LoVo (cell line): Measurements from ENCODE around the gene NFE2L3.
"Not testable (repeated sequence)": the region's sequence is repeated elsewhere in the genome, so short reads cannot be mapped to it uniquely, and the experiment has no call there.

Source experiments
- DNase-seq: peaks from one replicate; pipeline ENCODE4 v3.0.0-alpha.2; 2016; ENCODE audit warnings: low spot score

NFE2L3 gene, protein sequence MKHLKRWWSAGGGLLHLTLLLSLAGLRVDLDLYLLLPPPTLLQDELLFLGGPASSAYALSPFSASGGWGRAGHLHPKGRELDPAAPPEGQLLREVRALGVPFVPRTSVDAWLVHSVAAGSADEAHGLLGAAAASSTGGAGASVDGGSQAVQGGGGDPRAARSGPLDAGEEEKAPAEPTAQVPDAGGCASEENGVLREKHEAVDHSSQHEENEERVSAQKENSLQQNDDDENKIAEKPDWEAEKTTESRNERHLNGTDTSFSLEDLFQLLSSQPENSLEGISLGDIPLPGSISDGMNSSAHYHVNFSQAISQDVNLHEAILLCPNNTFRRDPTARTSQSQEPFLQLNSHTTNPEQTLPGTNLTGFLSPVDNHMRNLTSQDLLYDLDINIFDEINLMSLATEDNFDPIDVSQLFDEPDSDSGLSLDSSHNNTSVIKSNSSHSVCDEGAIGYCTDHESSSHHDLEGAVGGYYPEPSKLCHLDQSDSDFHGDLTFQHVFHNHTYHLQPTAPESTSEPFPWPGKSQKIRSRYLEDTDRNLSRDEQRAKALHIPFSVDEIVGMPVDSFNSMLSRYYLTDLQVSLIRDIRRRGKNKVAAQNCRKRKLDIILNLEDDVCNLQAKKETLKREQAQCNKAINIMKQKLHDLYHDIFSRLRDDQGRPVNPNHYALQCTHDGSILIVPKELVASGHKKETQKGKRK

DNA sequence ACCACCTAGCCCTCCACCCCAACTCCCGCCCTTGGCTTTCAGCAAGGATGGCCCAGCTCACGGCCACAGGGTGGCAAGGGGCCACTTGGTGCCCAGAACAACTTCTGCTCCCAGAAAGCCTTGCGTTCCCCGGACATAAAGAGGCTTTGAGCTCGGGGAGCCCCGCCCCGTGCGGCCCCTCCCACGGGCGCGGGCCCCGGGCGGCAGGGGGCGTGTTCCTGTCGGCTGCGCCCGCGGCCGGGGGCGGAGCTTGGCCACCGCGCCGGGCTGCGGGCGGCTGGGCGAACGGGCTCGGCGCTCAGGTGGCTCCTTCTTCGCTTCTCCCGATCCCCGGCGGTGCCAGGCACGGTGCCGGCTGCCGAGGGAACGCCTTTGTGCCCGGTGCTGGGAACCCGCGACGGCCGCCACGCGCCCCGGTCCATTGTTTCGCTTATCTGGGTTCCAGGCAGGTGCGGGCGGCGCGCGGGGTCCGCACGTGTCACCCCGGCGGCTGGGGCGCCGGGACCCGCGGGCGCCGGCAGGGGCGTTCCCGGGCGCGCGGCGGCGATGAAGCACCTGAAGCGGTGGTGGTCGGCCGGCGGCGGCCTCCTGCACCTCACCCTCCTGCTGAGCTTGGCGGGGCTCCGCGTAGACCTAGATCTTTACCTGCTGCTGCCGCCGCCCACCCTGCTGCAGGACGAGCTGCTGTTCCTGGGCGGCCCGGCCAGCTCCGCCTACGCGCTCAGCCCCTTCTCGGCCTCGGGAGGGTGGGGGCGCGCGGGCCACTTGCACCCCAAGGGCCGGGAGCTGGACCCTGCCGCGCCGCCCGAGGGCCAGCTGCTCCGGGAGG, at the start of gene NFE2L3:
Gene NFE2L3, plus strand, starts transcription at position 246 of the 829 bp plus-strand sequence. Its CDS starts 301 bp downstream, at position 547.
- DNase-seq: peak; percentile 95

DNA sequence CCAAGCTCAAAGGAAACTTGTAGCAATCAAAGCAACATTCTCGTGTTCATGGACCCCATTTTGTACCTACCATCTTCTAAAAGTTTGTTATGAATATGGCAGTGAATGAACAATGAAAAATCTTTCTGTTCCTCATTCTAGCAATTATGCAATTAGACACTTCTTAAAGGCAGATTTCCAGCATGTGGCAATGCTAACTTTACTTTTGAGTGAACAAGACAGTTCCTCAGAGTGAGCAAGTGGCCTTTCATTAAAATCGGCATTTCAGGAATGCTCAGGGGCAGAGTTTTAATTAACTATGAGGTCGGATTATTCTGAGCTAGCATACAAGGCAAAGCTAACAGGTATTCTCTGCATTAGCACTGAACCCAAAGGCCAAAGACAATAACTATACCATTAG, 48.4 kb upstream of the NFE2L3 start:
- DNase-seq: no peak

DNA sequence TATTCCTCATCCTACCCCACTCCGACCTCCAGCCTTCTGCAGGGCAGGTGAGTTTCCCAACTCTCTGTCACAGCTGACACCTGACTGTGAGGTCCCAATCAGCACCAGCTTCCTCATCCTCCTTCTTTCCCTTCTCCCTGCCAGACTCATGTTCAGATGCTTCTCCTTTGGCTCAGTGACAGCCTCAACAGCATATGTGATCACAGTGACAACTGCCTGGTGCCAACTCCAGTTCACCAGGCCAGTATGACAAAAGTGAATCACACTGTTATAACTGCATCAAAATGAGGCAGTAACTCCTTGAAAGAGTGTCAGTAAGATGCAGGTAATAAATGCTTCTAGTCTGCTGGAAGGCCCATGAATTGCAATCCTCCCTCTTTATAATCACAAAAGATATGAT, 46.8 kb upstream of the NFE2L3 start:
- DNase-seq: no peak

DNA sequence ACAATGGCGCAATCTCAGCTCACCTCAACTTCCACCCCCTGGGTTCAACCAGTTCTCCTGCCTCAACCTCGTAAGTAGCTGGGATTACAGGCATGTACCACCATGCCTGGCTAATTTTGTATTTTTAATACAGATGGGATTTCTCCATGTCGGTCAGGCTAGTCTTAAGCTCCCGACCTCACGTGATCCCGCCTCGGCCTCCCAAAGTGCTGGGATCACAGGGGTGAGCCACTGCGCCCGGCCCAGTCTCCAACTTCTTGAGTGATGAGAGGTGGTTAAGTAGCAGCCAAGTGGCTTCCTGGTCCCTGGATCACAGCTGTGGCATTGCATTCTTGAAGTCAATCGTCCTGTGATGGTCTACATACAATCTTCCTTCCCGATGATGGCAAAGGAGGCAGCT, 46.1 kb upstream of the NFE2L3 start:
- DNase-seq: no peak

DNA sequence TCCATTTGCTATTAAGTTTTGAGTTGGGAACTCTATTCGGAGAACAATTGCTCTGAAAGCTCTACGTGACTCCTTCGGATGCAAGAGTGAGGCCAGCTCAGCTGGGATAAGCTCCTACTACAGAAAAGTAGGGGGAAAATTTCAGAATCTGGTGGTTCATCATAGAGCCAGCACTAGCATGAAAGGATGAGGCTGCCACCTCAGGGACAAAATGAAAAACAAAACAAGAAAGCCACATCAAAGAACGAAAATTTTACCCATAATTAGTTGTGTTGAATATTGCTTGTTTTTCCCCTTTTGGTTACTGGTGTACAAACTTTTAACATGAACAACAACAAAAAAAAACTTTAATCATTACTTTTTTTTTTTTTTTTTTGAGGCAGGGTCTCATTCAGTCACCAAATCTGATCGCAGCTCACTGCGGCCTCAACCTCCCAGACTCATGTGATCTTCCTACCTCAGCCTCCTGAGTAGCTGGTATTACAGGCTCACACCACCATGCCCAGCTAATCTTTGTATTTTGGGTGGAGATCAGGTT, 39.7 kb upstream of the NFE2L3 start:
- DNase-seq: no peak

DNA sequence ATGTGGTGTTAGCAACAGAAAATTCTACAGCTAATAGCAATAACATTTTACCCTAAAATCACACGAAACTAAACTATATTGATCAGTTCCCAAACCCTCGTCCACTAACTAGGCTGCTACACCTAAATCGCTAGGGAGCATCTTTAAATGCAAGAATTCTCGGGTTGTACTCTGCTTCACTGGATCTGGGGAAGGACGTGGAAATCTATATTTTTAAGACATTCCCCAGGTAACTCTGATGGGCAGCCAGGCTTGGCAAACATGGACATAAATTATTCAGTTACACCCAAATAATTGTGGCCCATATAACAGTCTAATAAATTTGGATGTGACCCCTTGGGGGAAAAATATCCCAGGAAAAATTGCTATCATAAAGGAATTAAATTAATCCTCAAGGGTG, 36.3 kb upstream of the NFE2L3 start:
- DNase-seq: no peak

DNA sequence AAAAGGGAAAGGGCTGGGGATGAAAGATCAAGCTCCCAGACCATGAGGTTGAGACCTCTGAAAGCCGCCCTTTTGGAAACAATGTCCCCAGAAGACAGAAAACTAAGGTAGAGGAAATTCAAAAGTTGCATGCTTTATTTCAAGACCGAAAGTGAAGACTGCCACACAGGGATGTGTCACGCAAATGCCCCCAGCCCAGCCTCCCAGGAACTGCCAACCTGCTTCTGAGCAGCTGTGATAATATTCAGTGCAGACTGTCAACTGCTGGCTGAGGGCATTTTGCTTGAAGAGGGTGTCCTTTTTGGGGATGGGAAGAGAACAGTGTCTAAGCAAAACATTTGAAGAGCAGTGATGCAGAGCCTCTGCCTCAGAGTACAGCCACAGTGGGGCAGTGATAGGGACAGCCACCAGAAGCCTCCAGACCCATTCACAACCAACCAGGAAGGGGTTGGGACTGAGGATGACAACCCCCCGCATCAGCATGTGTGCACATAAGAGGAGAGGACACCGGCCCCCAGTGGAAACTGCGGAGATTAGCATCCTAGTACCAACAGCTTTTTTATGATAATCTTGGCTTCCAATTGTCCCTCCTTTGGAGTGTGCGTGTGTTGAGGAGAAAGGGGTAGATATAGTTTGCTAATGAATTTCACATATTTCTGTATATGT, 34.7 kb upstream of the NFE2L3 start:
- no peak for DNase-seq

DNA sequence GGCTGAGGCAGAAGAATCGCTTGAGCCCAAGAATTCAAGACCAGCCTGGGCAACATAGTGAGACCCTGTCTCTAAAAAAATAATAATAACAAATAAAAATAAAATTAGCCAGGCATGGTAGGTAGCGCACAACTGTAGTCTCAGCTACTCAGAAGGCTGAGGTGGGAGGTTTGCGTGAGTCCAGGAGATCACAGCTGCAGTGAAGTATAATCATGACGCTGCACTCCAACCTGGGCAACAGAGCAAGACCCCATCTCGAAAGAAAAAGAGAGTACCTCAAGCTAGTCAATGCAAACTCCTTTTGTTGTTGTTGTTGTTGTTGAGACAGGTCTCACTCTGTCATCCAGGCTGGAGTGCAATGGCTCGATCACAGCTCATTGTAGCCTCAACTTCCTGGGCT, 34.0 kb upstream of the NFE2L3 start:
- no peak for DNase-seq

DNA sequence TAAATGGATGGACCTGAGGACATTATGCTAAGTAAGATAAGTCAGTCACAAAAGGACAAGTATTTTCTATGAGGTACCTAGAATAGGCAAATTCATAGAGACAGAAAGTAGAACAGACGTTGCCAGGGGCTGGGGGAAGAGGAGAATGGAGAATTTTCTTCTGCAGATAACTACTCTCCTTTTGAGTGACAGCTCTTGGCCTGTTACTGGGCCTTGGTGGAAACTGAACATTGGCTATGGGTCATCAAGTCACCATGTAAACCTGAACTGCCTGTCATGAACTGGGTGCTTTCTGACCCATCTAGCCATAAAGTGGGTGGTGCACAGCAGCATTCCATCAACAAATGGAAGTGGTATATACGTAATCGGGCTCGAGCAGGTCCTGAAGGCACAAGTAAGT, 29.3 kb upstream of the NFE2L3 start:
- DNase-seq: no peak

DNA sequence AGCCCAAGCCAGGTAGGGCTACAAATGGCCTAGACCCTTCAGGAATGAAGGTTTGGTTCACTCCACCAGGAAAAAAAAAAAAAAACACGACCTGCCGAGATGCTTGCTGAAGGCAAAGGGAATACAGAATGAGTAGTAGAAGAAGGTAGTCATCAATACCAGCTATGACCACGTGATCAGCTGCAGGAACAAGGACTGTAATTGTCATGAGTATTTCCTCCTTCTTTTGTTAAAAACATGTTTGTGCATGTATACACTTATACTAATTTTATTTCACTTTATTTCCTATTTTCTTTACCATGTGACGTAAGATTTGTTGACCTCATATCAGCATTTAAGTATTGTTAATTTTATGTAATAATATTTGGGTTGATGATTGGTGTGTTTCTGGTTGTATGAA, 27.2 kb upstream of the NFE2L3 start:
- not testable (repeated sequence) for DNase-seq

DNA sequence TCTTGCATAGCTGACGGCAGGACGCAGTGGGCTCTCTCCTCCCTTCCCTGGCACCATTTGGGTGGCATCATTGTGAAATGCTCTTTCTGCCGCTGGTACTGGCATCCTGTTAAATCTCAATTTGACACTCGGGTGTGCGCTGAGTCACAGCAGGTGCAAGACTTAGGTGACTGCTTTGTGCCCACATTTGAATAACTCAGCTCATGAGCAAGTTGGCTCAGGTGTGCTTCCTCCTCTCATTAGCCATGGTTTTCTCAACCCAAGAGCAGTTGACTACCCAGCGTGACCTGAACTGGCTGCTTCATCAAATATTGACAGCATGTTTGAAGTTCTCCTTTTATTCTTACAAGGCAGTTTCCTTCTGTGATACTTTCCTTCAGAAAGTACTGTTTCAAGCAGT, 24.6 kb upstream of the NFE2L3 start:
- no peak for DNase-seq

DNA sequence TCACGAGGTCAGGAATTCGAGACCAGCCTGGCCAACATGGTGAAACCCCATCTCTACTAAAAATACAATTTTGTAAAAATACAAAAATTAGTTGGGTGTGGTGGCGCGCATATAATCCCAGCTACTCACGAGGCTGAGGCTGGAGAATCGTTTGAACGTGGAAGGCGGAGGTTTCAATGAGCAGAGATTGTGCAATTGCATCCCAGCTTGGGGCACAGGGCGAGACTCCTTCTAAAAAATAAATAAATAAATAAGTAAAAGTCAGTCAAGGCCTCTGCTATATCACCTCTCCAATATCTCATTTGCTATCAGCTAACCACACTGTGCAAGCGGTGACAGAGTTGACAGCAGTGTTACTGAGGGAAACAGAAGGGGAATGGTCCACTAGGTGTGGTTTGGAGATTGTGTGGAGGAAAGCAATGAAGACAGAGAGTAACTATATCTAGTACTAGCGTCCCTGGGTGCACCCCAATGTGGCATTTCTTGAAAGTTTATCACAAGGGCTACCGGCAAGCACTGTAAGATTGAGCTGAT, 20.9 kb upstream of the NFE2L3 start:
- DNase-seq: no peak

DNA sequence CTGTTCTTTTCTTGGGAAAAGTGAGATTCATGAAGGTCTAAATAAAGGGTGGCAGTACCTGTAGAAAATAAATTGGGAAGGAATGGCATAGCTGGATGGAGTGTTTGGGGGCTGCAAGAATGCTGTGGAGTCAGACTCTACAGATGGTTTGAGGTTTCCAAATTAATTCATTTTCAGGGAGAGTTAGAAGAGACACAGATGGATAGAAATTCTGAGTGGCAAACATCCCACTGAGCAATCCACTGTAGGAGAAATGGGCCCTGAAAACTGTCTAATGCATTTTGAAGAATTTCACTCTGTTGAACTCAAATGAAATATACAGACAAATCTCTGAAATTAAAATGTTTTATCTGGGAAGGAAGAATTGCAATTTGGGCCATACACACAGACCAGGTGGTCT, 16.9 kb upstream of the NFE2L3 start:
- no peak for DNase-seq

DNA sequence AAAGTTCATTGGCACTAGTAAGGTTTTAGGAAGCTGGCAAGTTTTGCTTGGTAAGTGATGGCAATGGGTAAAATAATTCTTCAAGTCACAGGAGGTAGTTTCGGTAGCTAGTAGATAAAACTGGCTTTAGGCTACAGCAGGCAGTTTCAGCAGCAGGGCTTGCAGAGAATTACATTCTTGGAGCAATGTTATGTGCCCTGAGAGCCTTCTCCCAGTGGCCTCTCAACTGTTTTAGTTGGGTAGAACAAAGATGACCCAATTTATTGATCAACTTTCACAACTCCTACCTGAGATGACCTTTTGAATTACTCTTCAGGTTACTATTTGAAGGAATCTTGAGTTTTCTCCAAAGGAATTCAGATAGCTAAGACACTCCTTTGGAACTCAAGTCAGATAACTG, 16.4 kb upstream of the NFE2L3 start:
- no peak for DNase-seq

DNA sequence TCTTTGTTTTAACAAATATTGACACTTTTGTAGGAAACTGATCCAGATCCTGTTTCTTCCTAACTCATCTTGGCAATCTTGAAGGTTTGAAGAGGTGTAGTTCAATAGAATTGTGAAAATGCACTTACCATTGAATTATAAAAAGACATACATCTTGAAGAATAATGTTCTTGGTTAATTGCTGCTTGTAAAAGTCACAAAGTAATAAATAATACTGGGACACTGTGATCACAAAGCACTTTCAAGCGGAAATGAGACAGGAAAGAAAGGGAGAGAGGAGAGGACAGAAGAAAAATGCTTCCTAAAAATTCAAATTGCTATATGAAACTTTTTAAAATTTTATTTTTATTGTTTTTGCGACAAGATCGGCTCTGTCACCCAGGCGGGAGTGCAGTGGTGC, 15.2 kb upstream of the NFE2L3 start:
- no peak for DNase-seq

DNA sequence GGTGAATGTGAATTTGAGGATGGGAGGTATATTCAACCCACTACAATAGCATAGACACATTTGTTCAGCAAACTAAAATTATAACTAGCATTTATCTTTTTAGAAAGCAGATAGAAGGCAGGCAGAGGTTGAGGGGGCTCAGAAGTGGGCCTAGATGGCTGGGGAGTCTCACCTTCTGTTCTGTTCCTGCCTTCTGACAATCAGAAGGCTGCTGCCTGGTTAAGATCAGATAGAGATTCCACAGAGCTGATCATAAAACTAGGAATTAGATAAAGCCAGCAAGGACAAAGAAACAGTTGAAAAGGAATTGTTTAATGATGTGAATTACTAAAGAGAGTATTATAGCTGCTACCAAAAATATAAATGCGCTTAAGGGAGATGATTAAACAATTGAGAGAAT, 11.6 kb upstream of the NFE2L3 start:
- no peak for DNase-seq

DNA sequence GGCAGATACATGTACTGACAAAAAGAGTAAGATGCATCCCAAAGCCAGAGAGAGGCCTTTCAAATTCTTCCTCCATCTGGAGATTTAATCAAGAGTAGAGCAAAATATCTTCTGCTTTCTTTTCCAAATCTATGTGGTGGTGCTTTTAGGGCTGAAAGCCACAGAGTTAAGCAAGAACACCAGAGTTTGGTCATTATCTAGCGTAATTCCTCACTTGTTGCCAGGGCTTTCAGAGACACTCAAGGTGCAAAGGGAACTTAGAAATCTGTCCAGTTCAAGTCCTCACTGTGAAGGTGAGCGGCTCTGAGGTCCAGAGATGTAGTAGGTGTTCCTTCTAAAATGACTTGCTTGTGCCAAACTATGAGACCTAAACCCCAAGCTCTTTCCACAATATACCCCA, 10.9 kb upstream of the NFE2L3 start:
- no peak for DNase-seq

DNA sequence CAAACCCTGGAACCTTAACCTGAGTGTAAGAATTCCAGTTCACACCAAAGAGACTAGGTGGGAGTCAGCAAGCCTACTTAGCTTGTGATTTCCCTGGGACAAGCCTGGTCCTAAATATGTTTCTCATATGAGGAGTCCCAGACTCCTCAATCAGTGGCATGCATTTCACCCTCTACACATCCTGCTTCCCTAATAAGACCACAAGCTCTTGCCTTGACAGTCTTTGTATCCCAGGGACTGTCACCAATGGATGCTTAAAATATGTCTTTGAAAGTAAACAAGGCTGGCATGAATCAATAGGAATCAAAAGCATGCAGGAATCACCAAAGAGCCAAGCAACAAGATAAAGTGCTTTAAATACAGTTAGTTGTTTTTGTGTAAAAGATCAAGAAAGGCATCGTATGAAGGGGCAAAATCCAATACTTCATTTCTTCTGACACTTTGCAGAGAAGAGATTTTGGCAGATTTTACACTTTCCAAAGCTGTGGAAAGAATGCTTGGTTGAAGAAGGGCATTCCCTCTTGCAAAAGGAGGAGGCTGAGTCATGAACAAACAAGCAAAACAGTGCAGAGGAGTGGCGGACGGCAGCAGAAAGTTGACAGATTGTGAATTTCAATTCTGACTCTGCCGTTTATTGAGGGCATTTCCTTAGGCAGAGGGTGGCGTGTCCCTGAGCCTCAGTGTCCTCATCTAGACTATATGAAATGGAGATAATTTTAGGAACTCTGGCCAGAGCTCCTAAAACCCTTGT, 8.5 kb upstream of the NFE2L3 start:
- no peak for DNase-seq

DNA sequence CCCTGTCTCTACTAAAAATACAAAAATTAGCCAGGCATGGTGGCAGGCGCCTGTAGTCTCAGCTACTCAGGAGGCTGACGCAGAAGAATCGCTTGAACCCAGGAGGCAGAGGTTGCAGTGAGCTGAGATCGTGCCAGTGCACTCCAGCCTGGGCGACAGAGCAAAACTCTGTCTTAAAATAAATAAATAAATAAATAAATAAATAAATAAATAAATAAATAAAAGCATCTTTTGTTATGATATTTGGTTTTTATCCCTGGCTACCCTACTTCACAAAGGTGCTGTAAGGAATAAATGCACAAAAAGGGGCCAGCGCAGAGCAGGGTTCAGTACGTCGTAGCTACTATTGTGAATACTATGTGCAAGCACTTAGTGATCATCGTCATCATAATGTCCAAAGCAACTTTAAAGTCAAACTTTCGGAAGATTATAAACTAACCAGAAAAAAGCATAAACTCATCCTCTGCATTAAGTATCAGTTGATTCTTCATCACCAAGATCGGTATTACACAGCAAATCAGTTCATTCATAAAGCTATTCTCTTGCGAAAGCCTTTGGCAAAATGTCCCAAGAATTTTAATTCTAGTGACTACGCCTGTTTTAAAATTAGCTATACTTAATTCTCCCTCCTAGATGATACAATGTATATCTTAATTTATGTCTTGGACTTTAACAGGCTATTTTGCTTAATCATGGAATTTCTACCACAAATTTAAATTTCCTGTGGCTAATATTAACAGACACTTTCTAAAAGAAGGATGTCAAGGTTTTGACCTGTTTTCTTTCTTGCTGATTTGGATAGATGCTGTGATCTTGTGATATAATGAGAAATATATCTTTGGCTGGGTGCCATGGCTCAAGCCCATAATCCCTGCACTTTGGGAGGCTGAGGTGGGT, 7.6 kb upstream of the NFE2L3 start:
- DNase-seq: no peak

DNA sequence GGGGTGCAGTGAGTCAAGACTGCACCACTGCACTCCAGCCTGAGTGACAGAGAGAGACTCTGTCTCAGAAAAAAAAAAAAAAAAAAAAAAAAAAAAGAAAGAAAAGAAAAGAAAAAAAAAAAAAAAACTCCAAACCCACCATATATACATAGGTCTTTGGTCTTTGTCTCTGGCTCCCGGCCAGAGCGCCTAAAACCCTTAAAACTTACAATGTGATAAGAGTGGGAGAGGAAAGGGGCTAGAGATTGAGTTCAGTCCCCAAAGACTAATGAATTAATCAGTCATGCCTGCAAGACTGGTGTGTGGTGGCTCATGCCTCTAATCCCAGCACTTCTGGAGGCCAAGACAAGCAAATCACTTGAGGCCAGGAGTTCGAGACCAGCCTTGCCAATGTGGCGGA, 6.8 kb upstream of the NFE2L3 start:
- no peak for DNase-seq
